D721Med (cell line): ENCODE results near the gene MAMDC2.

ENCODE experiments used
- DNase-seq: peaks from one replicate; pipeline ENCODE4 v3.0.0; 2011; ENCODE audit warnings: low spot score; ENCODE audit not compliant: insufficient read length
- FAIRE-seq: peaks from 2 replicates; lab custom pipeline; 2011; peaks lifted over from hg19 to GRCh38; lab: Jason Lieb, UNC
- TF ChIP-seq, protein P1 (sequence below): IDR thresholded peaks from 2 replicates; pipeline ENCODE4 v1.5.1; 2012; ENCODE audit warnings: mild to moderate bottlenecking, control low read depth; ENCODE audit not compliant: insufficient read depth; ENCODE audit errors: missing control alignments

Gene MAMDC2, protein sequence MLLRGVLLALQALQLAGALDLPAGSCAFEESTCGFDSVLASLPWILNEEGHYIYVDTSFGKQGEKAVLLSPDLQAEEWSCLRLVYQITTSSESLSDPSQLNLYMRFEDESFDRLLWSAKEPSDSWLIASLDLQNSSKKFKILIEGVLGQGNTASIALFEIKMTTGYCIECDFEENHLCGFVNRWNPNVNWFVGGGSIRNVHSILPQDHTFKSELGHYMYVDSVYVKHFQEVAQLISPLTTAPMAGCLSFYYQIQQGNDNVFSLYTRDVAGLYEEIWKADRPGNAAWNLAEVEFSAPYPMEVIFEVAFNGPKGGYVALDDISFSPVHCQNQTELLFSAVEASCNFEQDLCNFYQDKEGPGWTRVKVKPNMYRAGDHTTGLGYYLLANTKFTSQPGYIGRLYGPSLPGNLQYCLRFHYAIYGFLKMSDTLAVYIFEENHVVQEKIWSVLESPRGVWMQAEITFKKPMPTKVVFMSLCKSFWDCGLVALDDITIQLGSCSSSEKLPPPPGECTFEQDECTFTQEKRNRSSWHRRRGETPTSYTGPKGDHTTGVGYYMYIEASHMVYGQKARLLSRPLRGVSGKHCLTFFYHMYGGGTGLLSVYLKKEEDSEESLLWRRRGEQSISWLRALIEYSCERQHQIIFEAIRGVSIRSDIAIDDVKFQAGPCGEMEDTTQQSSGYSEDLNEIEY

DNA sequence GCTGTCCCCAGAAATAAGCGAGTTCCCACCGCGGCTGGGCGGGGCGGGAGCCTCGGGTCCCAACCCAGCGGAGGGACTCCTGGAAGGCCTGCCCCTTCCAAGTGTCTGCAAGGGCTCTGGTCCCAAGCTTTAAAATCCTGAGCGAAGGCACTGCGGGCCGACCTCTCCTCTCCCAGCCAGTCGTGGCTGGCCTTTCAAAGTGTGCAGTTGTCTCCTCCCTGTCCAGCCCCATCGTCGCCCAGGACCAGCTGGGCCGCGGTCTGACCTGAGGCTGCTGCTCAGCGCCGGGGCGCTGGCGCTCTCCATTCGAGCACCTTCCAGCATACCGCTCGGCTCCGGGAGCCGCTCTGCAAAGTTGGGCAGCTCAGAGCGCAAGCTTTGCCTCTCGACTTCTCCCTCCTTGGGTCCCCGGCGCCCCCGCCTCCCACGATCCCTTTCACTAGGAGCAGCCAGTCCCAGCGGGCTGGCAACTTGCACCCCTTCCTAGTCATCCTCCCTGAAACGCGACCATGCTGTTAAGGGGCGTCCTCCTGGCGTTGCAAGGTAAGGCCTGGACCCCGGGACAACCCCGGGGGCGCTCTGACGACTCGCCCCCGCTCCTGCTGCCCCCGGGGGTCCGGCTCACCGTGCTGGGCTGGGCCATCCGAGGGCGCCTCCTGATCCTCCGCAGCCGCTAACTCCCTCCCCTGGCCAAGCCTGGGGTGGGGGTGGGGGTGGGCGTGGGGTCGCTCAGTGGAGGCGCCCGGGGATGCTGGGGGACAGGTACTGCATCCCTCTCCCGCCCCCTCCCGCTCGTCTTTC is at the start of gene MAMDC2:
MAMDC2 (plus strand) TSS at position 160 of the 801 bp plus-strand sequence; CDS start at position 510, 350 bp downstream.
- TF ChIP-seq, protein P1, sequence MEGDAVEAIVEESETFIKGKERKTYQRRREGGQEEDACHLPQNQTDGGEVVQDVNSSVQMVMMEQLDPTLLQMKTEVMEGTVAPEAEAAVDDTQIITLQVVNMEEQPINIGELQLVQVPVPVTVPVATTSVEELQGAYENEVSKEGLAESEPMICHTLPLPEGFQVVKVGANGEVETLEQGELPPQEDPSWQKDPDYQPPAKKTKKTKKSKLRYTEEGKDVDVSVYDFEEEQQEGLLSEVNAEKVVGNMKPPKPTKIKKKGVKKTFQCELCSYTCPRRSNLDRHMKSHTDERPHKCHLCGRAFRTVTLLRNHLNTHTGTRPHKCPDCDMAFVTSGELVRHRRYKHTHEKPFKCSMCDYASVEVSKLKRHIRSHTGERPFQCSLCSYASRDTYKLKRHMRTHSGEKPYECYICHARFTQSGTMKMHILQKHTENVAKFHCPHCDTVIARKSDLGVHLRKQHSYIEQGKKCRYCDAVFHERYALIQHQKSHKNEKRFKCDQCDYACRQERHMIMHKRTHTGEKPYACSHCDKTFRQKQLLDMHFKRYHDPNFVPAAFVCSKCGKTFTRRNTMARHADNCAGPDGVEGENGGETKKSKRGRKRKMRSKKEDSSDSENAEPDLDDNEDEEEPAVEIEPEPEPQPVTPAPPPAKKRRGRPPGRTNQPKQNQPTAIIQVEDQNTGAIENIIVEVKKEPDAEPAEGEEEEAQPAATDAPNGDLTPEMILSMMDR = no peak
- no peak for FAIRE-seq
- DNase-seq = no peak

- FAIRE-seq (no peak), DNase-seq (no peak)
- TF ChIP-seq, protein P1 = no peak
Measured at GRCh38 chr9:69995846-69996245, 47.8 kb upstream of the MAMDC2 start.

DNA sequence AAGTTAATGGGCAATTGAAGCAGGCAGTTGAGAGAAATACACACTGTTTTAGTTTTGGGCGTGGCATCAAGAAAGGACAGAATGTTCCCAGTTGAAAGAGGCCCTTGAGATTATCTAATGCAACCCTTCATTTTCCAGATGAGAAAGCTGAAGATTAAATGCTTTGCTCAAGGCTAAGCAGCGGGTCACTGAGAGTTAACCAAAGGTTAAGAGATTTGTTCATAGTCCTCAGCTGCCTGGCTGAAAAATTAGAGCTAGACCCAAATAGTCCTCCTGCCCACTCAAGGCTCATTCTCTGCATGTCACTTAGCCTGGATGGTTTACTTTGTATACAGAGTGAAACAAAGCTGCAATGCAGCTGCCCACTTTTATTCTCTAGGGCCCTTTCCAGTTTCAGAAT is 46.7 kb upstream of the MAMDC2 start:
- TF ChIP-seq, protein P1 = no peak
- DNase-seq (no peak), FAIRE-seq (no peak)

DNA sequence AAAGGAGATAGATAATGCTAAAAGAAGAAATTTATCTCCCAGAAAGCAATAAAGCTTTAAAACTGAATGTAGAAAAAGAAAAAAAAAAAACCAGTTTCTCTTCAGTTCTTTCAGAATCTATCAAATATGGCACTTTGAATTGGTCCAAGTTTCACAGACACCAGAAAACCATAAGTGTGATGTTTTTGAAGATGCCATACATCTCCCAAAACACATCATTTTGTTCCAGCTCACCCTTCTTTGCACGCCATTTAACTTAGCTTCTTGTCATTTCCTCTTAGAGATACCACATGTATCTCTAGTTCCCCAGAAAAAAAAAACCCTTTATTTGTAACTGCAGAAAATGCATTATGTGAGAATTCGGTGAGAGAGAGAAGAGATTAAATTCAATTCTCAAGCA is 46.1 kb upstream of the MAMDC2 start:
- DNase-seq (no peak), FAIRE-seq (no peak)
- TF ChIP-seq, protein P1 = no peak

- DNase-seq (no peak), FAIRE-seq (no peak)
- TF ChIP-seq, protein P1 = no peak
Measured at GRCh38 chr9:69999315-69999714, 44.3 kb upstream of the MAMDC2 start.

DNA sequence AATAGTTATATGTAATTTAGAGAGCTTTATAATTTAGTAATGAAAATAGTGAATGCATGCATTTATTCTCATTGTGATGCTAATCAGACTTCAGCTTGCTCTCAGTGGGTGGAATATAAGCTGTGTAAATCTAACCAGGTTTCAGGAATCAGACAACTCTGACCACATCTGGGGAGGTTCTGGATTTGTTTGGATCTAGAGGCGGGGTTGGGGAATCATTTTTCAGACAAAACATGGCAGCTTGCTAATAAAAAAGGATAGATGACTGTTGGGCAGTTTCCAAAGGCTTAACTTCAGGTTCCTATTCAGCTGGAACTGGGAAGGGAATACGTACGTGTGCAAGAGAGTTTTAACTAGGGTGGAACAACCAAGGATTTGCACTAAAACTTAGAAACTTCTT is 43.2 kb upstream of the MAMDC2 start:
- FAIRE-seq = no peak
- DNase-seq = no peak
- TF ChIP-seq, protein P1 = no peak
